Transverse colon (tissue), 4 donors: ENCODE data around the gene LMO2. TPM values are rescaled to one million over a fixed set of nuclear protein-coding genes. Genes with fewer than 3 reads are reported as not detected.

ENCODE experiments used
- DNase-seq: peaks from one replicate; pipeline ENCODE4 v3.0.0-alpha.2; 2019
- H3K27ac ChIP-seq, 4 donors: fragments of 200-600 bp; sonication (generic); 2 replicates each; pipeline ENCODE4 v1.5.1; 2016 to 2018; ENCODE audit warnings: inconsistent platforms in 4 of 4
- H3K27me3 ChIP-seq: fragments of 200-600 bp; sonication (generic); 2 replicates; pipeline ENCODE4 v1.5.1; 2017; ENCODE audit warnings: inconsistent platforms
- H3K36me3 ChIP-seq, 4 donors: fragments of 200-600 bp; sonication (generic); 2 replicates each; pipeline ENCODE4 v1.5.1; 2017 to 2019; ENCODE audit warnings: inconsistent platforms in 4 of 4
- H3K4me1 ChIP-seq, 4 donors: fragments of 200-600 bp; sonication (generic); 2 replicates each; pipeline ENCODE4 v1.5.1; 2017 to 2020; ENCODE audit warnings: inconsistent platforms in 4 of 4
- H3K4me3 ChIP-seq, 4 donors: fragments of 200-600 bp; sonication (generic); 1 replicate in 1 of 4; 2 replicates in 3 of 4; pipeline versions ENCODE4 v1.5.1 to v1.6.1; 2017 to 2019; ENCODE audit warnings: inconsistent platforms in 4 of 4
- H3K9me3 ChIP-seq, 2 donors: fragments of 200-600 bp; sonication (generic); 2 replicates each; pipeline ENCODE4 v1.5.1; 2017 to 2019; ENCODE audit warnings: inconsistent platforms in 2 of 2
- CTCF ChIP-seq, 5 experiments: fragments of 200-600 bp in 3 of 5; fragments of 450-650 bp in 2 of 5; sonication (generic) in 3 of 5; IDR thresholded peaks; 1 replicate in 2 of 5; 2 replicates in 3 of 5; pipeline ENCODE4 v1.5.1; 2016 to 2017; ENCODE audit warnings: antibody characterized with exemption in 5 of 5, inconsistent platforms in 3 of 5, mild to moderate bottlenecking in 2 of 5, moderate library complexity in 1 of 5
- EP300 ChIP-seq: sonication (generic); formaldehyde crosslinking; IDR thresholded peaks from one replicate; pipeline ENCODE4 v1.6.1; 2017; ENCODE audit warnings: antibody characterized with exemption, low read depth
- POLR2A ChIP-seq: fragments of 450-650 bp; IDR thresholded peaks from one replicate; pipeline ENCODE4 v1.6.1; 2016; ENCODE audit warnings: antibody characterized with exemption, mild to moderate bottlenecking, moderate library complexity
- POLR2AphosphoS5 ChIP-seq, 3 donors: sonication (generic); formaldehyde crosslinking; IDR thresholded peaks; one replicate each; pipeline ENCODE4 v1.6.1; 2016; ENCODE audit warnings: antibody characterized with exemption in 3 of 3
- WGBS, 2 donors: methylation state at CpG; one replicate each; pipeline ENCODE4 v1.1.5; 2018; ENCODE audit warnings: low coverage in 1 of 2; 5-methylcytosine and 5-hydroxymethylcytosine counted together
- in situ Hi-C, 4 donors: fragments of 200-750 bp; cut with MboI; loops; one replicate each; pipeline versions ENCODE4 v1.15.0 to v1.15.1; 2017; ENCODE audit warnings: low sequenced_read_pairs in 3 of 4, low pct_ligation_motif_present in 1 of 4, low pct_unique_long_range_greater_than_20kb in 1 of 4
- intact Hi-C: fragments of 100-400 bp; cut with DNase I; formaldehyde crosslinking; loops from one replicate; pipeline ENCODE4 v1.15.1; 2023; ENCODE audit warnings: low total_unique reads
- total RNA-seq, 4 donors: library from RNA; depleted of rRNA; stranded (reverse); fragments of >200 nt; gene quantifications; one replicate each; pipeline ENCODE4 v1.1.0, GENCODE V29; 2016

Gene LMO2
- total RNA-seq, 4 donors from 2014 or later, result 1.4 to 18.0 (median 4.0) TPM

- intact Hi-C loops (no loop called here), in situ Hi-C loops (loop anchor here in 1 of 4 donors (25.0 kb wide), 1 partner anchor 487 kb away; the partner anchor contains the start of gene ABTB2)
- TF ChIP-seq EP300 (no peak), CTCF (IDR thresholded peaks at IDR 0.05) (no peak), POLR2AphosphoS5 (IDR thresholded peaks at IDR 0.05) (no peak), POLR2A (no peak)
- H3K27ac ChIP-seq, result no peak overlapping the region
- peaks cover 0 to 9% (median 6%) of the 10 kb centered on the region in 4 donors for H3K4me1 ChIP-seq
- H3K9me3 ChIP-seq, result no peaks in the 10 kb centered on the region
- no peak for DNase-seq
- 80 to 95% methylated on average over 7 to 12 of the region's 12 CpGs for WGBS, 2 donors
- no peaks in the 10 kb centered on the region for H3K36me3 ChIP-seq
- H3K27me3 ChIP-seq, result peaks cover 69% of the 10 kb centered on the region
- H3K4me3 ChIP-seq, result no peak overlapping the region
Measured at GRCh38 chr11:33874910-33875490, 16.9 kb downstream of the LMO2 start.

DNA sequence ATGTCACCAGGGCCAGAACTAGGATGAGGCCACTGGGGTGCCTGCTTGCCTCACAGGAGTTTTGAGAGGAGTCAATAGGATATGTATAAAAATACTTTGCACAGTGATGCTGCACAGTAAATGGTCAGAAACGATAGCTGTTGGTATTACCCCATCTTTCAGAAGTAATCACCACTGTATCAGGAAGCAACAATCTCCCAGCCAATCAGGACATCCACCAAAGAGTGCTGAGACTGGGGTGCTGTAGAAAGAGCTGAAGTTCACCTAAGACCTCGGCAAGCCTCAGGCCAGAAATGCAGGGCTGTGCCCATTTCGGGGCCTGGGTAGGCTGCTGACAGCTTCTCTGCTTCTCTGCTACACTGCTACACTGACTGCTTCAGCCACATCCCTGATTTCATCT is 17.4 kb downstream of the LMO2 start:
- H3K4me1 ChIP-seq, result peaks cover 0 to 9% (median 6%) of the 10 kb centered on the region in 4 donors
- in situ Hi-C loops, result loop anchor here in 1 of 4 donors (25.0 kb wide), 1 partner anchor 488 kb away; the partner anchor contains the start of gene ABTB2
- H3K36me3 ChIP-seq, result no peaks in the 10 kb centered on the region
- intact Hi-C loops, result no loop called here
- no peaks in the 10 kb centered on the region for H3K9me3 ChIP-seq
- peaks cover 69% of the 10 kb centered on the region for H3K27me3 ChIP-seq
- H3K27ac ChIP-seq, result no peak overlapping the region
- H3K4me3 ChIP-seq, result no peak overlapping the region
- DNase-seq, result no peak
- TF ChIP-seq CTCF (IDR thresholded peaks at IDR 0.05) (no peak), EP300 (no peak)
- 74% methylated on average over 3 of the region's 3 CpGs; no CpG with 5 or more reads in 1 of the 2 donors for WGBS, 2 donors

DNA sequence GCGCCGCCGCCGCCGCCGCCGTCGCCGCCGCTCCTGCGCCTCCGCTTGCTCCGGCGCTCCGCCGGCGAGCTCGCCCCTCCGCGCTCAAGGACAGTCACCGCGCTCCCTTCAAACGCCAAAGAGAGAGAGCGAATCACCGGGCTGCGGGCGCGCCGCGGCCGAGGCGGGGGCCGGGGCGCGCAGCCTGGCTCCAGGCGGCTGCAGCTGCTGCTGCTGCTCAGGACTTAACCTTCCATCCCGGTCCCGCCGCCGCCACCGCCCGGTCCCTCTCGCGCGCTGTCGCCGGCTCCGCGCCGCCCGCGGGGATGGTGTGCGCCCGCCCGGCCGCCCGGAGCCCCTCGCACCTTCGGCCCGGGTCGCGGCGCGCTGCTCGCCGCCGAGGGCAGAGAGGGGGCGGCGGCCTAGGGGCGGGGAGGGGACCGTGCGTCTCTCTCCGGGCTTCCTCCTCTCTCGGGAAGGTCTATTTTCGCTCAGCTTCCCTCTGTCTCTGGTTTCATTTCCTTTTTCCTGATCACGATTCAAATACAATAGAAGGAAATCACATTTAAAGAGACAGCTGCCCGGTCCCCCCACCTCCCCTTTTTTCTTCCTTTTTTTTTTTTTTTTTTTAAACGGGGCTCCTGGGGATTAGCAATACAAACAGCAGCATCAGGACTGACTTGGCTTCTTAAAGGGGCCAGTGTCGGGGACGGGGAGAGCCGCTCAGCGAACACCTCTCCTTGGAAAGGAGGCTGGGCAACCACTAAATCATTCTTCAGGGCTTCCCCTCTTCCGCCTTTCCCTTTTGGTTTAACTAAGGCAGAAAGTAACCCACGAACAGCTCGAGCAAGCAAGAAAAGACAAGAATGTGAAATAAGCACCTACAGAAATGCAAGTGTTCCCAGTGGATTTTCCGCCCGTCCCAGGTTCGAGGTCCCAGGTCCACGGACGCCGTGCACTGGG is 22.1 kb downstream of the LMO2 start:
- H3K27me3 ChIP-seq, result peaks cover 78% of the 10 kb centered on the region
- DNase-seq, result peak; percentile 24
- intact Hi-C loops (loop anchor here (5.0 kb wide), 1 partner anchor 198 kb away; no protein-coding TSS in a partner anchor), in situ Hi-C loops (loop anchor here in 1 of 4 donors (25.0 kb wide), 1 partner anchor 493 kb away; the partner anchor contains the start of gene ABTB2)
- 0 to 1% methylated on average over 4 to 48 of the region's 91 CpGs for WGBS, 2 donors
- peak overlapping the region; percentile 25 to 61 (median 54) for H3K4me3 ChIP-seq
- no peaks in the 10 kb centered on the region for H3K9me3 ChIP-seq
- no peaks in the 10 kb centered on the region for H3K36me3 ChIP-seq
- H3K27ac ChIP-seq, result peak overlapping the region; percentile 51 to 72 (median 64)
- TF ChIP-seq POLR2A, result no peak
- peaks cover 0 to 16% (median 14%) of the 10 kb centered on the region in 4 donors for H3K4me1 ChIP-seq

GRCh38 chr11:33868647-33869461 is 23.0 kb downstream of the LMO2 start:
- peak overlapping the region; percentile 16 to 61 (median 54) for H3K4me3 ChIP-seq
- DNase-seq, result no peak
- no peaks in the 10 kb centered on the region for H3K36me3 ChIP-seq
- no peaks in the 10 kb centered on the region for H3K9me3 ChIP-seq
- H3K27me3 ChIP-seq, result peaks cover 70% of the 10 kb centered on the region
- intact Hi-C loops, result loop anchor here (5.0 kb wide), 1 partner anchor 198 kb away; no protein-coding TSS in a partner anchor
- no peak for TF ChIP-seq EP300
- H3K27ac ChIP-seq, result peak overlapping the region; percentile 51 to 65 (median 58)
- WGBS, 2 donors, result 7% methylated on average over 53 of the region's 68 CpGs; no CpG with 5 or more reads in 1 of the 2 donors
- H3K4me1 ChIP-seq, result peaks cover 0 to 16% (median 14%) of the 10 kb centered on the region in 4 donors
- in situ Hi-C loops, result loop anchor here in 1 of 4 donors (25.0 kb wide), 1 partner anchor 493 kb away; the partner anchor contains the start of gene ABTB2
